ENCODE results near the gene ENTPD2.
A peak's percentile ranks its signal among the peaks of the same experiment; 100 is the strongest.

DNA sequence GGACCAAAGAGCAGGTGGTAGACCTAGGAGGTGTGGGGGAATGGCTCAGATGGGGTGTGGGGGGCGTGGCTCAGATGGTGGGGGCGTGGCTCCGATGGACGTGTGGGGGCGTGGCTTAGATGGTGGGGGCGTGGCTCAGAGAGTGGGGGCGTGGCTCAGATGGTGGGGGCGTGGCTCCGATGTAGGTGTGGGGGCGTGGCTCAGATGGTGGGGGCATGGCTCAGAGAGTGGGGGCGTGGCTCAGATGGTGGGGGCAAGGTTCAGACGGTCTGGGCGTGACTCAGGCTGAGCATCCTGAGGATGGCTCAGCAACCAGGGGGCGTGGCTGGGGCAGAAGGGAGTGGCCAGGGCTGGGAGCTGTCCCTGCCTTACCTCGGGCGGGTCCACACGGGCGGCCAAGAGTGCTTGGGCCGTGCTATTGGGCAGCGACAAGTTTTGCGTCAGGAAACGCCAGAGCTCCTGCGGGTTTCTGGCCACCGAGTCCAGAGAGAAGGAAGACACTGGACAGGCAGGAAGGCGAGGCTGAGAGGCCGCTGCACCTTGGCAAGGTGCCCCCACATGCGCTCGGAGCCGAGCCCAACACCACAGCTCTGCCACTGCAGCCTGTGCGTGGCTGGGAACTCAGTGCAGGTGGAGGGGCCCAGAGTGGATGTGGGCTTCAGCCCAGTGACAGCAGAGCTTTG lies 31.7 kb downstream of the ENTPD2 start:
- TF ChIP-seq, protein P1, sequence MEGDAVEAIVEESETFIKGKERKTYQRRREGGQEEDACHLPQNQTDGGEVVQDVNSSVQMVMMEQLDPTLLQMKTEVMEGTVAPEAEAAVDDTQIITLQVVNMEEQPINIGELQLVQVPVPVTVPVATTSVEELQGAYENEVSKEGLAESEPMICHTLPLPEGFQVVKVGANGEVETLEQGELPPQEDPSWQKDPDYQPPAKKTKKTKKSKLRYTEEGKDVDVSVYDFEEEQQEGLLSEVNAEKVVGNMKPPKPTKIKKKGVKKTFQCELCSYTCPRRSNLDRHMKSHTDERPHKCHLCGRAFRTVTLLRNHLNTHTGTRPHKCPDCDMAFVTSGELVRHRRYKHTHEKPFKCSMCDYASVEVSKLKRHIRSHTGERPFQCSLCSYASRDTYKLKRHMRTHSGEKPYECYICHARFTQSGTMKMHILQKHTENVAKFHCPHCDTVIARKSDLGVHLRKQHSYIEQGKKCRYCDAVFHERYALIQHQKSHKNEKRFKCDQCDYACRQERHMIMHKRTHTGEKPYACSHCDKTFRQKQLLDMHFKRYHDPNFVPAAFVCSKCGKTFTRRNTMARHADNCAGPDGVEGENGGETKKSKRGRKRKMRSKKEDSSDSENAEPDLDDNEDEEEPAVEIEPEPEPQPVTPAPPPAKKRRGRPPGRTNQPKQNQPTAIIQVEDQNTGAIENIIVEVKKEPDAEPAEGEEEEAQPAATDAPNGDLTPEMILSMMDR (IDR thresholded peaks at IDR 0.05), result no peak
- TF ChIP-seq CREB1 (CRISPR knock-in tag; IDR thresholded peaks at IDR 0.05) (no peak), ZNF138 (CRISPR knock-in tag; conservative IDR thresholded peaks at IDR 0.05) (no peak), SP1 (CRISPR knock-in tag; conservative IDR thresholded peaks at IDR 0.05) (peak; percentile 90), ZNF263 (CRISPR knock-in tag; IDR thresholded peaks at IDR 0.05; ENCODE audit: low read depth) (no peak)
- TF ChIP-seq, protein P2, sequence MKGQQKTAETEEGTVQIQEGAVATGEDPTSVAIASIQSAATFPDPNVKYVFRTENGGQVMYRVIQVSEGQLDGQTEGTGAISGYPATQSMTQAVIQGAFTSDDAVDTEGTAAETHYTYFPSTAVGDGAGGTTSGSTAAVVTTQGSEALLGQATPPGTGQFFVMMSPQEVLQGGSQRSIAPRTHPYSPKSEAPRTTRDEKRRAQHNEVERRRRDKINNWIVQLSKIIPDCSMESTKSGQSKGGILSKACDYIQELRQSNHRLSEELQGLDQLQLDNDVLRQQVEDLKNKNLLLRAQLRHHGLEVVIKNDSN (CRISPR knock-in tag; IDR thresholded peaks at IDR 0.05), result no peak
- TF ChIP-seq, protein P3, sequence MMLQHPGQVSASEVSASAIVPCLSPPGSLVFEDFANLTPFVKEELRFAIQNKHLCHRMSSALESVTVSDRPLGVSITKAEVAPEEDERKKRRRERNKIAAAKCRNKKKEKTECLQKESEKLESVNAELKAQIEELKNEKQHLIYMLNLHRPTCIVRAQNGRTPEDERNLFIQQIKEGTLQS (CRISPR knock-in tag; conservative IDR thresholded peaks at IDR 0.05), result no peak
- TF ChIP-seq, protein P4, sequence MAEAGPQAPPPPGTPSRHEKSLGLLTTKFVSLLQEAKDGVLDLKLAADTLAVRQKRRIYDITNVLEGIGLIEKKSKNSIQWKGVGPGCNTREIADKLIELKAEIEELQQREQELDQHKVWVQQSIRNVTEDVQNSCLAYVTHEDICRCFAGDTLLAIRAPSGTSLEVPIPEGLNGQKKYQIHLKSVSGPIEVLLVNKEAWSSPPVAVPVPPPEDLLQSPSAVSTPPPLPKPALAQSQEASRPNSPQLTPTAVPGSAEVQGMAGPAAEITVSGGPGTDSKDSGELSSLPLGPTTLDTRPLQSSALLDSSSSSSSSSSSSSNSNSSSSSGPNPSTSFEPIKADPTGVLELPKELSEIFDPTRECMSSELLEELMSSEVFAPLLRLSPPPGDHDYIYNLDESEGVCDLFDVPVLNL (CRISPR knock-in tag; IDR thresholded peaks at IDR 0.05; ENCODE audit: borderline replicate concordance, low read depth), result no peak
